HG03196 (cell line): ENCODE measurements around the gene FHOD3.

Source experiments
- ATAC-seq: cut with Tn5 transposase; IDR thresholded peaks from one replicate; pipeline ENCODE4 v1.9.1; 2021; ENCODE audit not compliant: unreplicated experiment

Gene FHOD3

GRCh38 chr18:36643061-36643460 is 345.5 kb downstream of the FHOD3 start:
- no peak for ATAC-seq

DNA sequence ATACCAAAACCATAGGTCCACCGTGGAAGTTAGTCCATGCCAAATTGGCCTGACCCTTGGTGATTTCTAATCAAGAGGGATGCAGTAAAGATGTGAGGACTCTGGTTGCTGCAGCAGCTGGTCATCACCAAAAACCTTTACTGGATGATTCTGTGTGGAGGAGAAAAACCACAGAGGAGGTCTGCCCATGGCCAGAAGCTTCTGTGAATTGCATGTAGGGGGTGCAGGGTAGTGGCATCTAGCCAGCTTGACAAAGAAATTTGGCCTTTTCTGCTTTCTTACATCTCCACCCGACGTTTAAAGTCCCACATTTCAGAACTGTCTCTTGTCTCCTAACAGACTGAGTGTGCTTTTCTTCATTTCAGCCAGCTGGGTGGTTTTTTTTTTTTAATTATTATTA is 351.3 kb downstream of the FHOD3 start:
- no peak for ATAC-seq

GRCh38 chr18:36649205-36649604 is 351.7 kb downstream of the FHOD3 start:
- no peak for ATAC-seq

GRCh38 chr18:36650266-36650665 is 352.8 kb downstream of the FHOD3 start:
- ATAC-seq = no peak

DNA sequence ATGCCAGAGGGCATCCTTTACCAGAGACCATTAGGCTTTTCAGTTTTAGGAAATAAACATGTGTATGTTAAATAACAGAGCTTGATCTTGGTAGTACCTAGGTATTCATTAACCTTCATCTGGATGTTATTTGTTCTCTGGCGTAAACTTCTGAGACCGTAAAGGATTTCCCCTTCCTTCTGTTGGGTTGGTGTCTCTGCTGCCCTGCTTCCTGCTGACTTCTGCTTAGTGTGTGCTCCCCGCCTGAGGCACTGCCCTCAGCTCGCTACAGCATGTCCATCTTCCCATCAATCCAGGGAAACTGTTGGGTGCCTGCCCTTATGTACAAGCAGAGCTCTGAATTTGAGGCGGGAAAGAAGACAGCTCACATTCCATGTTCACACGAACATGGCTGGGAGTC is 353.4 kb downstream of the FHOD3 start:
- peak; percentile 75 for ATAC-seq

DNA sequence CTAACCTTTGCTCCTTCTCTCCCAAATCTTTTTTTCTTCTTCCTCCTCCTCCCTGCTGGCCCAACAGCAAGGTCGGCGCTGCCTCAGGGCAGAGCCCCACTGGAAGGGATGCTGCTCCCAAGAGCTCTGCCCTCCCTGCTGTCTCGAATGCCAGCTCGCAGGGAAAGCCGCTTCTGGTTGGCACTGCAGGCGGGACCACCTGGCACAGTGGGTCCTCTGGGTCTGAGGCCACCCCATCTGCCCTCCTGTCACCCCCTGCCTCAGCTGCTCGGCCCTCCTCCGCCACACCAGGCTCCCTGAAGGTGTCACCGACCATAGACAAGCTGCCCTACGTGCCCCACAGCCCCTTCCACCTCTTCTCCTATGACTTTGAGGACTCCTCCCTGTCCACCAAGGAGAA is 355.0 kb downstream of the FHOD3 start:
- no peak for ATAC-seq

DNA sequence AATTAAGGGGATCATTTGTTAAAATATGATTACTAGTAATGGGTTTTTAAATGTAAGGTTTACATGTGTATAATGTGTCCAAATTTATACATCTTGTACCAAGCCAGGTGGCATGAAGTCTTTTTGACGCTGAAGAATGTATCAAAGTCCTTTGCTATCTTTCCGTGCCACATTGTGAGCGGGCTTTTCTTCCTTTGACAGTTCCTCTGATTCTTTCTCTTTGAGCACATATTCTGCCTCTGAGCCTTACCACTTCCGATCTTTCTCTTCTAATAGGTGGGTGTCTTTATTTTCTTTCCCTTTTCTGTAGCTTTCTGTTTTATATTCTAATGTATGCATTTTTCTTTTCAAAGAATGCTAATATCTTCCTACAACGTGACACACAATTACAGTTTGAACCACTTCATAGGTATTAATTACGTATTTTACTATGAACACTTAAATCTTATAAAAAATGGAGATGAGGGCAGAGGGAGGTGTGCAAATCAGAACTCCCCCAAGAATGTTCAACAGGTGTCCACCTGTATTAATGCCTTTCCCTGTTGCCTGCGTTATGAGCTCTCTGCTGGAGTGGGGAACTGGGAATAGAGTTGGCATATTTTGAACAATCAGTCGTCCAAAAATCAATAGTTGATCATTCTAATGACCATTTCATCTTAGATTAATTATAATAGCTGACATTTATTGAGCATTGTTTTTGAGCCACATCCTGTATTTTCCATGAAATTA is 355.8 kb downstream of the FHOD3 start:
- ATAC-seq = no peak

GRCh38 chr18:36653870-36654269 is 356.4 kb downstream of the FHOD3 start:
- no peak for ATAC-seq

- ATAC-seq = no peak
Measured at GRCh38 chr18:36655074-36655473, 357.6 kb downstream of the FHOD3 start.

GRCh38 chr18:36655930-36656329 is 358.4 kb downstream of the FHOD3 start:
- ATAC-seq = no peak

GRCh38 chr18:36658611-36659010 is 361.1 kb downstream of the FHOD3 start:
- no peak for ATAC-seq

DNA sequence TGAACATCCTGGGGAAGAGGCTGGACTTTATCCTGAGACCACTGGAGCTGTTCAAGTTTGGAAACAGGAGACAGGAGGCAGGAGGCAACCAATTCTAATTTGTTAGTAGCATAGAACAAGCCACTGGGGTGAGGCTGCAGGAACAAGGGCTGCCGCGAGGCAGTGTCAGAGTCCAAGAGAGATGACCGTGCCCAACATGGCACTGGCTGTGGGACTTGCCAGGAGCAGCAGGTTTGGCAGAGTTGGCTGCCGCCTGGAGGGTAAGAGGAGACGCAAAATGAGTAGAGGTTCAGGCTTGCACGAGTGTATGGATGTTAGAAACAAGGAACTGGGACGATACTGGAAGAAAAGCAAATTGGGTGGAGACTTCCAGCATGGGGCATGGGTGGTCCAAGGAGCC is 362.8 kb downstream of the FHOD3 start:
- ATAC-seq = no peak

DNA sequence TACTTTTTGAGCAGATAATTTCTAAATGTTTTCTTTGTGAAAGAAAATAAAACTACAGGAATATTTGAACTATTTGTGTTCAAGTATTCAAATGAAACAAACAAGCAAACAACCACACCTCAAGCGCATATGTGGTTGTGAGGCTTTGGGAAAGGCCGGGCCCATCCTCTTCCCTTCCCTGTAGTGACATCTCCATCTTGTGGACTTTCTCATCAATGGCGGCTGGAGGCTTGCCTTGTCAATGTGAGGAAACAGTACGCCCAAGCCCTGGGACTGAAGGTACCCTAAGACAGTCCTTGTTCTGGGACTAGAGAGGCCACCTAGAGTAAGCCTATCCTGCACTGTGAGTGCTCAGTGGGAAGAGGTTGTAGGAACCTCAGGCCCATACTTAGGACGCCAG is 364.5 kb downstream of the FHOD3 start:
- no peak for ATAC-seq

DNA sequence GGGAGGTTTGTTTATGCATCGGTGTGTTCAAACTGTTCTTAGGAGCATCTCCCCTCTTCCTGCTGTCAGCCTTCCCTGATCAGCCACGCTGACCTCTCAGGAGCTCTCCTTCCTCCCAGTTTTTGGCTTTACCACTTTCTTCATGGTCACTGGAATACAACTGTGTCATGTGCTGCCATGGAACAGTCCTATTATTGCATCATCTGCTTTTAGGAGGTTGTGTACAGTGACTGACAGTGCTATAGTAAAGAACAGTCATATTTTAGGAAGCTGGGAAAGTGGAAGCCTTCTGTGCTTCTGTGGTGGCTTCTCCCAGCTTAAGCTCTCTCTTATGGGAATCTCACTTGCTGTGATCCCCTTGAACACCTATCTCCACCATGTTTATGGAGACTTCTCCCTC is 365.8 kb downstream of the FHOD3 start:
- no peak for ATAC-seq

GRCh38 chr18:36665952-36666351 is 368.4 kb downstream of the FHOD3 start:
- no peak for ATAC-seq

DNA sequence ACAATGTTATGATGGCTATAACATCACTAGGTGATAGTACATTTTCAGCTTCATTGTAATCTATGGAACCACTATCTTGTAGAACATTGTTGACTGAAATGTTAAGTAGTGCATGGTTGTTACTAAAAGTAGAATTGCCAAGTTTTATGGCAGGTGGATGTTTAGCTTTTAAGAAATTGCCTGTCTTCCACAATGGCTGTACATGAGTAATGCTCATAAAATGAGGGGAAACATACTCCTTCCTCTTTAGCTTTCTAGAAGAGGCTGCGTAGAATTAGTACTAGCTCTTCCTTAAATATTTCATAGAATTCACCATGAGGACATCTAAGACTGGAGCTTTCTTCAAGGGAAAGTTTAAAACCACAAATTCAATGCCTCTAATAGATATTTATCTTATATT is 370.3 kb downstream of the FHOD3 start:
- no peak for ATAC-seq

GRCh38 chr18:36668349-36668748 is 370.8 kb downstream of the FHOD3 start:
- no peak for ATAC-seq

DNA sequence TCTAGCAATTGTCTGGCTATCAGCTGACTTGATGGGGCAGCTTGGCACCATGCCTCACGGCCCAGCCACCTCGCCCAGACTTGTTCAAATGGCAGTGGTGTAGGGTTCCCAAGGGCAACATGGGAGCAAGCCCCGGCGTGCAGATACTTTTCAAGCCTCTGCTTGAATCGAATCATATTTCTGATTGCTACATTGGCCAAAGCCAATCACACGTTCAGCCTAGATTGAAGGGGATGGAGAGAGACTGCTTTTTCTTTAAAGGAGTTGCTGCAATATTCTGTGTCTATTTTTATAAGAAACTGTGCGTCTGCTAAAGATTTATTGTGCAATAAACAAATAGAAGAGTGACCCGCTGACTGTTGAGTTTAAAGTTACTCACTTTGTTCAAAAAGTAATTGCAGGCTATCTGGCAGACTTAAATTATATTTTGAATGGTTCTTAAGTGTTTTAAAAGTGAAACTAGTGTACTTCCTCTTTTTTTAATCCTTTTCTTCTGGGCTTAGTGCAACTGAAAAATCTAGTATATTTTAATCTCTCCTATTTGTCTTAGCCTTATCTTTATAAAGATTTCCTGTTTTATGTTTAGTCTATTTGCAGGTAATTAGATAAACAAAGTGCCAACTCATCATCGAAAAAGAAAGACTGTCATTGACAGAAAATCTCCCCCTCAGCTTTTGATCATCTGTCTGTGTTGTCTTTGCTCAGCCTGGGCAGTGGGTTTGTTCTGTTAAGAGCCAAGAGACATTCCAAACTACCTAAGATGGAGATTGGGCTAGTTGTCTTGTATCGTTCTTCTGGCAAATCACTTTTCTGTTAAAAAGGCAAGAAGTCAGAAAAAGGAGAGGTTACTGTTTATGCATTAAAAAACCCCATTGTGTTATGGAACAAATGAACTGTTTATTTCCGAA is 375.2 kb downstream of the FHOD3 start:
- ATAC-seq = peak; percentile 67

- ATAC-seq = no peak
Measured at GRCh38 chr18:36673452-36673851, 375.9 kb downstream of the FHOD3 start.

DNA sequence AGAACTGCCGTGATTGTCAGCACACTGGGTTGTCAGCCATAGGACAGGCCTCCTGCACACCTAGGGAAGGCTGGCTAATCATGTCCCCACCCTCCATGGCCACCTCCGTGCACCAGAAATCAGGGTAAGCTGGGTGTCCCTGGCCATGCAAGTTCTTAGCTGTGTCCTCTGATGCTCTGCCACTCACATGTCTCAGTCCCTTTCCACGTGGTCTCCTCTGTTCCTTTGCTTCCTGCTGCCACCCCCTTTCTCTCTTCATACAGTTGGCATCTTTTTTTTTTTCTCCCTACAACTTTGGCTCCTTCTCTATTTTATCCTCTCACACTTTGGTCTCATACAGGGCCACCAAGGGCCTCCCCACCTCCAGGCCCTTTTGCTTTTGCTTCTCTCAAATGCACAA is 377.6 kb downstream of the FHOD3 start:
- no peak for ATAC-seq

GRCh38 chr18:36675542-36675941 is 378.0 kb downstream of the FHOD3 start:
- no peak for ATAC-seq

GRCh38 chr18:36676629-36677028 is 379.1 kb downstream of the FHOD3 start:
- no peak for ATAC-seq
